Mesendoderm (in vitro differentiated cells): ENCODE measurements around the gene SAMD4A.

Experiments
- DNase-seq: peaks from one replicate; pipeline ENCODE4 v3.0.0; 2013
- H2AK5ac ChIP-seq: 2 replicates; pipeline ENCODE4 v1.6.1; 2013; ENCODE audit warnings: low read length, inconsistent platforms
- H2BK120ac ChIP-seq: 2 replicates; pipeline ENCODE4 v1.6.1; 2013; ENCODE audit warnings: low read depth, mild to moderate bottlenecking, low read length, moderate library complexity, mixed read lengths
- H2BK15ac ChIP-seq: replicated peaks from 2 replicates; pipeline ENCODE4 v1.6.1; 2013; ENCODE audit warnings: low read depth, mild to moderate bottlenecking, moderate library complexity
- H2BK5ac ChIP-seq: 2 replicates; pipeline ENCODE4 v1.6.1; 2013; ENCODE audit warnings: low read length, inconsistent platforms
- H3K18ac ChIP-seq: 2 replicates; pipeline ENCODE4 v1.6.1; 2013; ENCODE audit warnings: mild to moderate bottlenecking, low read length, mixed read lengths
- H3K23ac ChIP-seq: one replicate; pipeline ENCODE4 v1.6.1; 2013; ENCODE audit warnings: low read length
- H3K27ac ChIP-seq: 2 replicates; pipeline ENCODE4 v1.5.1; 2013; ENCODE audit warnings: low read depth, mild to moderate bottlenecking, inconsistent platforms, low read length, moderate library complexity
- H3K27me3 ChIP-seq: 2 replicates; pipeline ENCODE4 v1.6.1; 2013; ENCODE audit warnings: low read length, control low read depth, mild to moderate bottlenecking, inconsistent platforms; ENCODE audit not compliant: insufficient read depth, poor library complexity
- H3K36me3 ChIP-seq: 2 replicates; pipeline ENCODE4 v1.6.1; 2013; ENCODE audit warnings: low read length, inconsistent platforms; ENCODE audit not compliant: control insufficient read depth, insufficient read depth
- H3K4ac ChIP-seq: one replicate; pipeline ENCODE4 v1.6.1; 2013; ENCODE audit warnings: low read depth, mild to moderate bottlenecking, low read length, moderate library complexity
- H3K4me1 ChIP-seq: 2 replicates; pipeline ENCODE4 v1.6.1; 2013; ENCODE audit warnings: low read depth, low read length, inconsistent platforms; ENCODE audit not compliant: control insufficient read depth
- H3K4me2 ChIP-seq: 2 replicates; pipeline ENCODE4 v1.6.1; 2013; ENCODE audit warnings: low read length
- H3K4me3 ChIP-seq: 2 replicates; pipeline ENCODE4 v1.5.1; 2013; ENCODE audit warnings: mild to moderate bottlenecking, low read length
- H3K56ac ChIP-seq: one replicate; pipeline ENCODE4 v1.6.1; 2013; ENCODE audit warnings: low read length
- H3K79me1 ChIP-seq: 2 replicates; pipeline ENCODE4 v1.6.1; 2013; ENCODE audit warnings: low read length, inconsistent platforms
- H3K79me2 ChIP-seq: 2 replicates; pipeline ENCODE4 v1.6.1; 2013; ENCODE audit warnings: mild to moderate bottlenecking, low read length; ENCODE audit not compliant: control insufficient read depth, insufficient read depth
- H3K9ac ChIP-seq: 2 replicates; pipeline ENCODE4 v1.6.1; 2013; ENCODE audit warnings: low read length, inconsistent platforms
- H4K5ac ChIP-seq: one replicate; pipeline ENCODE4 v1.6.1; 2013; ENCODE audit warnings: low read length
- H4K8ac ChIP-seq: one replicate; pipeline ENCODE4 v1.6.1; 2013; ENCODE audit warnings: low read depth, mild to moderate bottlenecking, control low read depth, low read length, moderate library complexity
- WGBS: extraction: QIAGEN DNeasy Blood & Tissue Kit; methylation state at CpG from one replicate; pipeline ENCODE4 v1.1.7; 2013; ENCODE audit warnings: low lambda C conversion rate, missing lambda C conversion rate; ENCODE audit not compliant: insufficient coverage; ENCODE audit errors: extremely low coverage; 5-methylcytosine and 5-hydroxymethylcytosine counted together

The SAMD4A gene

GRCh38 chr14:54715239-54715638 lies 148.3 kb downstream of the SAMD4A start:
- no peak overlapping the region for H3K4me2 ChIP-seq
- no peak overlapping the region for H3K27ac ChIP-seq
- H3K4me3 ChIP-seq: no peak overlapping the region
- H3K4ac ChIP-seq: no peak overlapping the region
- H3K36me3 ChIP-seq: no peaks in the 10 kb centered on the region
- H2BK5ac ChIP-seq: no peak overlapping the region
- no peak overlapping the region for H3K18ac ChIP-seq
- H3K79me1 ChIP-seq: no peaks in the 10 kb centered on the region
- H3K56ac ChIP-seq: no peak overlapping the region
- H2AK5ac ChIP-seq: no peak overlapping the region
- H3K4me1 ChIP-seq: no peaks in the 10 kb centered on the region
- no peak overlapping the region for H3K23ac ChIP-seq
- no peak overlapping the region for H2BK120ac ChIP-seq
- no peak overlapping the region for H3K9ac ChIP-seq
- peak; percentile 44 for DNase-seq
- no peak overlapping the region for H4K5ac ChIP-seq
- H4K8ac ChIP-seq: no peak overlapping the region
- H2BK15ac ChIP-seq: no peak overlapping the region
- H3K27me3 ChIP-seq: no peaks in the 10 kb centered on the region
- no peaks in the 10 kb centered on the region for H3K79me2 ChIP-seq
- WGBS: no CpG with 5 or more reads among the region's 4 CpGs

DNA sequence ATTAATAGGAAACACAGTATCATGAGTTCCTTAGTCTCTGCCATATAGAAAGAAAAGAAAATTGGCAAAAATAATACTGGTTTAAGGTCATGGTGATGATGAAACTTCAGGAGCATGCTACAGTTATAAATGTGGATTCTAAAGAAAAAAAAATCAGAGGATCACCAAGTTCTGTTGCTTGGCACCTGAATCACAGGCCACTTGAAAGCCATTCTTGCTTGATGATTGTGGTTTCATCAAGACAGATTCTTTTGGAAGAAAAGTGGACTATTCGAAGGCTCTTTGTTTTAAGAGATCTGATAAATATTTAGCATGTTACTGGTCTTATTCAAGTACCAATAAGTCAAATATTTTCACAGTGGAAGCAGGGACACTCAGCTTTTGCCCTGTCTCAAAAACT lies 148.9 kb downstream of the SAMD4A start:
- Histone ChIP-seq H3K4me1 (peaks cover 2% of the 10 kb centered on the region), H3K4me2 (no peak overlapping the region), H3K27ac (no peak overlapping the region), H3K4me3 (no peak overlapping the region), H3K27me3 (no peaks in the 10 kb centered on the region), H2BK120ac (no peak overlapping the region), H2AK5ac (no peak overlapping the region), H3K56ac (no peak overlapping the region), H3K79me1 (peaks cover 2% of the 10 kb centered on the region), H3K18ac (no peak overlapping the region), H3K23ac (no peak overlapping the region), H2BK5ac (no peak overlapping the region), H3K4ac (no peak overlapping the region), H4K8ac (no peak overlapping the region), H3K79me2 (no peaks in the 10 kb centered on the region), H3K36me3 (no peaks in the 10 kb centered on the region), H2BK15ac (no peak overlapping the region), H3K9ac (no peak overlapping the region), H4K5ac (no peak overlapping the region)
- no peak for DNase-seq
- WGBS: no CpG with 5 or more reads among the region's 1 CpG

DNA sequence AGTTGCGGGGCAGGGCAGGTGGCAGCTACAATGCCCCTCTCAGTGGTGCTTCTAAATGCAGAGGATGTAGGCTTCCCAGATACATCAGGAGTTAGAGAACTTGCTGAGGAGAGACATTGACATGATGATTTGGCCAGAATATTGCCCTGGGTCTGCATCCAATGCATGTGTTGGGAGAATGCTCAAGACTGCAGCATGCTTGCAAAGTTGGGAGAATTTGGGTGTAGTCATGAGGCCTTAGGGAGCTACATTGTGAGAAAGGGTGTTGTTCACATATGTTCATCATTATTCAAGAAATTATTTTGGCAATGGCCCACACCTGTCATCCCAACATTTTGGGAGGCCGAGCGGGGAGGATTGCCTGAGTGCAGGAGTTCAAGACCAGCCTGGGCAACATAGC lies 149.9 kb downstream of the SAMD4A start:
- H2AK5ac ChIP-seq: no peak overlapping the region
- H2BK5ac ChIP-seq: no peak overlapping the region
- no peak for DNase-seq
- no peaks in the 10 kb centered on the region for H3K36me3 ChIP-seq
- peaks cover 2% of the 10 kb centered on the region for H3K79me1 ChIP-seq
- no peaks in the 10 kb centered on the region for H3K79me2 ChIP-seq
- H3K18ac ChIP-seq: no peak overlapping the region
- H4K5ac ChIP-seq: no peak overlapping the region
- no peak overlapping the region for H3K23ac ChIP-seq
- no peak overlapping the region for H3K27ac ChIP-seq
- no peak overlapping the region for H3K4ac ChIP-seq
- H3K56ac ChIP-seq: no peak overlapping the region
- WGBS: no CpG with 5 or more reads among the region's 3 CpGs
- no peak overlapping the region for H2BK120ac ChIP-seq
- peaks cover 2% of the 10 kb centered on the region for H3K4me1 ChIP-seq
- H3K4me3 ChIP-seq: no peak overlapping the region
- H4K8ac ChIP-seq: no peak overlapping the region
- H3K4me2 ChIP-seq: no peak overlapping the region
- H2BK15ac ChIP-seq: no peak overlapping the region
- no peak overlapping the region for H3K9ac ChIP-seq
- H3K27me3 ChIP-seq: no peaks in the 10 kb centered on the region

DNA sequence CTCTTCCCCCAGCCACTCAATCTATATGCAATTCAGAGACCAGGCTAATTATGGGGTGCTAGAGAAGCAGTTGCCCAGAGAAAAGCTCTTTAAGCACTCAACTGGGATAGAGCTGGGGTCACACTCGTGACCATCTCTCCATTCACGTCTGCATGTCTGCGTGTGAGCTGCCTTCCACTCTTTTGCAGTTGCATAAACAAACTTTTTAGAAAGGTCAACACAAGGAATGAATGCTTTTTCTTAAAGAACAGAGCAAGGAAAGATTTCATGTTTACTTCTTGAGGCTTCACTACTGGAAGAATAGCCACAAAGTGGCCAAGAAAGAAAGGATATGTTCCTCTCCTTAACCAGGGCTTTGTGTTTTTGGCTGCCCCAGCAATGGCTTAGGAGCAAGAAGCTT lies 151.1 kb downstream of the SAMD4A start:
- WGBS: no CpG with 5 or more reads among the region's 3 CpGs
- Histone ChIP-seq H3K27me3 (no peaks in the 10 kb centered on the region), H4K8ac (no peak overlapping the region), H2BK15ac (no peak overlapping the region), H3K56ac (no peak overlapping the region), H3K79me1 (peaks cover 2% of the 10 kb centered on the region), H3K4me2 (no peak overlapping the region), H3K27ac (no peak overlapping the region), H3K9ac (no peak overlapping the region), H2BK5ac (no peak overlapping the region), H4K5ac (no peak overlapping the region), H3K23ac (no peak overlapping the region), H3K4me3 (no peak overlapping the region), H2BK120ac (no peak overlapping the region), H2AK5ac (no peak overlapping the region), H3K4ac (no peak overlapping the region), H3K36me3 (no peaks in the 10 kb centered on the region), H3K4me1 (peaks cover 2% of the 10 kb centered on the region), H3K18ac (no peak overlapping the region), H3K79me2 (no peaks in the 10 kb centered on the region)
- DNase-seq: no peak

- H3K36me3 ChIP-seq: no peaks in the 10 kb centered on the region
- no peak overlapping the region for H3K4me3 ChIP-seq
- H2BK120ac ChIP-seq: no peak overlapping the region
- no peak overlapping the region for H2BK15ac ChIP-seq
- H3K79me1 ChIP-seq: peaks cover 2% of the 10 kb centered on the region
- H3K79me2 ChIP-seq: no peaks in the 10 kb centered on the region
- H3K18ac ChIP-seq: no peak overlapping the region
- no peak overlapping the region for H2AK5ac ChIP-seq
- no peak overlapping the region for H4K5ac ChIP-seq
- H3K23ac ChIP-seq: no peak overlapping the region
- H3K4ac ChIP-seq: no peak overlapping the region
- H3K27me3 ChIP-seq: no peaks in the 10 kb centered on the region
- H3K4me2 ChIP-seq: no peak overlapping the region
- no CpG with 5 or more reads among the region's 4 CpGs for WGBS
- no peak for DNase-seq
- no peak overlapping the region for H4K8ac ChIP-seq
- H2BK5ac ChIP-seq: no peak overlapping the region
- H3K9ac ChIP-seq: no peak overlapping the region
- no peak overlapping the region for H3K27ac ChIP-seq
- H3K56ac ChIP-seq: no peak overlapping the region
- H3K4me1 ChIP-seq: peaks cover 2% of the 10 kb centered on the region
These were observed 152.5 kb downstream of the SAMD4A start for GRCh38 chr14:54719406-54719805.

GRCh38 chr14:54722791-54723432 lies 156.0 kb downstream of the SAMD4A start:
- Histone ChIP-seq H3K4me3 (no peak overlapping the region), H3K4me1 (peaks cover 2% of the 10 kb centered on the region), H3K56ac (no peak overlapping the region), H3K23ac (no peak overlapping the region), H3K9ac (no peak overlapping the region), H3K27ac (no peak overlapping the region), H2AK5ac (no peak overlapping the region), H3K79me1 (peaks cover 2% of the 10 kb centered on the region), H3K36me3 (no peaks in the 10 kb centered on the region), H4K8ac (no peak overlapping the region), H3K4me2 (no peak overlapping the region), H3K79me2 (no peaks in the 10 kb centered on the region), H3K27me3 (no peaks in the 10 kb centered on the region), H2BK15ac (no peak overlapping the region), H4K5ac (no peak overlapping the region), H2BK120ac (no peak overlapping the region), H3K18ac (no peak overlapping the region), H3K4ac (no peak overlapping the region), H2BK5ac (no peak overlapping the region)
- WGBS: no CpG with 5 or more reads among the region's 4 CpGs
- DNase-seq: peak; percentile 58
